ENCODE data around the gene NR2E1.

Gene NR2E1

GRCh38 chr6:108118810-108119768 lies 46.7 kb upstream of the NR2E1 start:
- Histone ChIP-seq H3K27me3 (ENCODE audit: insufficient read depth, poor library complexity, severe bottlenecking) (peaks cover 50% of the 10 kb centered on the region), H3K27ac (ENCODE audit: poor library complexity, severe bottlenecking) (no peak overlapping the region), H3K4me3 (ENCODE audit: severe bottlenecking) (peak overlapping the region; percentile 6), H3K4me1 (ENCODE audit: insufficient read depth, poor library complexity, severe bottlenecking) (peaks cover 4% of the 10 kb centered on the region), H3K36me3 (ENCODE audit: low read depth) (no peaks in the 10 kb centered on the region), H3K9me3 (ENCODE audit: severe bottlenecking) (no peaks in the 10 kb centered on the region)
- no peak for TF ChIP-seq CTCF (IDR thresholded peaks at IDR 0.05; ENCODE audit: poor library complexity, severe bottlenecking)
- no peak for DNase-seq (ENCODE audit: low spot score)
- no peak for ATAC-seq (ENCODE audit: low read depth)

GRCh38 chr6:108119769-108120141 lies 46.1 kb upstream of the NR2E1 start:
- peaks cover 4% of the 10 kb centered on the region for H3K4me1 ChIP-seq (ENCODE audit: insufficient read depth, poor library complexity, severe bottlenecking)

DNA sequence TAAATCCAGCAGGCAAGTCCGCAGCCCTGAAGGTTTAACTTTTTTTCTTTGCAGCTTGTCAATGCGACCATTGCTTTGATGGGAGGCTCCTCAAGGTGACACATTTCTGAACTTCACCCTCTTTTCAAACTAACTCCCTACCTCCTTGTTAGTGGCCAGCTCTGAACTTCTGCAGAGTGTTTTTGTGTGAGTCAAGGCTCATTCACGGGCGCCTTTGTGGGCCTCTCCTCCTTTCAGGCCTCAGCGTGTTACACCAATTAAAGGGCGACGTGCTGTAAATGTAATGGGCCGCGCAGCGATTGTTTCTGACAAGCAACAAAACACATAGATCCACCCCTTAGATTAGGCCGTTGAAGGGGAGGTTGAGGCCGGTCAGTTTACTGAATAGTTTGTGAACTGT lies 45.5 kb upstream of the NR2E1 start:
- H3K36me3 ChIP-seq (ENCODE audit: low read depth) = no peaks in the 10 kb centered on the region
- no peaks in the 10 kb centered on the region for H3K9me3 ChIP-seq (ENCODE audit: severe bottlenecking)
- ATAC-seq (ENCODE audit: low read depth) = no peak
- peaks cover 45% of the 10 kb centered on the region for H3K27me3 ChIP-seq (ENCODE audit: insufficient read depth, poor library complexity, severe bottlenecking)
- DNase-seq (ENCODE audit: low spot score) = no peak
- H3K4me1 ChIP-seq (ENCODE audit: insufficient read depth, poor library complexity, severe bottlenecking) = peaks cover 4% of the 10 kb centered on the region
- TF ChIP-seq CTCF (IDR thresholded peaks at IDR 0.05; ENCODE audit: poor library complexity, severe bottlenecking) = no peak
- no peak overlapping the region for H3K4me3 ChIP-seq (ENCODE audit: severe bottlenecking)
- no peak overlapping the region for H3K27ac ChIP-seq (ENCODE audit: poor library complexity, severe bottlenecking)

More at GRCh38 chr6:108119769-108120141, 46.1 kb upstream of the NR2E1 start:
- peaks cover 50% of the 10 kb centered on the region for H3K27me3 ChIP-seq (ENCODE audit: insufficient read depth, poor library complexity, severe bottlenecking)
- no peak overlapping the region for H3K4me3 ChIP-seq (ENCODE audit: severe bottlenecking)
- DNase-seq (ENCODE audit: low spot score) (no peak), ATAC-seq (ENCODE audit: low read depth) (no peak)
- H3K9me3 ChIP-seq (ENCODE audit: severe bottlenecking) = no peaks in the 10 kb centered on the region
- H3K36me3 ChIP-seq (ENCODE audit: low read depth) = no peaks in the 10 kb centered on the region
- TF ChIP-seq CTCF (IDR thresholded peaks at IDR 0.05; ENCODE audit: poor library complexity, severe bottlenecking) = no peak
- H3K27ac ChIP-seq (ENCODE audit: poor library complexity, severe bottlenecking) = no peak overlapping the region

GRCh38 chr6:108121612-108122011 lies 44.2 kb upstream of the NR2E1 start:
- no peaks in the 10 kb centered on the region for H3K9me3 ChIP-seq (ENCODE audit: severe bottlenecking)
- TF ChIP-seq CTCF (IDR thresholded peaks at IDR 0.05; ENCODE audit: poor library complexity, severe bottlenecking) = no peak
- peaks cover 32% of the 10 kb centered on the region for H3K27me3 ChIP-seq (ENCODE audit: insufficient read depth, poor library complexity, severe bottlenecking)
- H3K36me3 ChIP-seq (ENCODE audit: low read depth) = no peaks in the 10 kb centered on the region
- H3K4me3 ChIP-seq (ENCODE audit: severe bottlenecking) = no peak overlapping the region
- ATAC-seq (ENCODE audit: low read depth) (no peak), DNase-seq (ENCODE audit: low spot score) (no peak)
- peaks cover 4% of the 10 kb centered on the region for H3K4me1 ChIP-seq (ENCODE audit: insufficient read depth, poor library complexity, severe bottlenecking)
- H3K27ac ChIP-seq (ENCODE audit: poor library complexity, severe bottlenecking) = no peak overlapping the region

DNA sequence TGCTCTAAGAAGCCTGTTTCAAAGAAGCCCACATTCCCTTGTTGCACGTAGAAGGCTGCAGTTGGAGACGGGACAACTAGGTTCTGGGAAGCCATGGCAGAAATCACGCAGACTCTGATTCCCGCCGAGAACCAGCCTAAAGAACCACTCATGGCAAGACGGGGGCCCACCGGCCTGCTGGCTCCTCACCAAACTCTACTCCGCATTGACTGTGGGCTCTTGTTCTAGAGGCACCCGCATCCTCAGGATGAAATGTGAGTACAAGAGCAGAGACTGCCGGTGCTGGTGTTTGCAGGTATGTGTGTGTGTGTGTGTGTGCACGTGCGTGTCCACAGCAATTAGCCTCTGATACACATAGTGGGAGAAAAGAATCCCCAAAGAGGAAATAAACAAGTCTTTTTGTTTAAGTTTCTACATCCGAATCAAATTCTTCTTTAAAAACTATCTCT lies 42.3 kb upstream of the NR2E1 start:
- Histone ChIP-seq H3K4me3 (ENCODE audit: severe bottlenecking) (no peak overlapping the region), H3K4me1 (ENCODE audit: insufficient read depth, poor library complexity, severe bottlenecking) (peaks cover 4% of the 10 kb centered on the region), H3K36me3 (ENCODE audit: low read depth) (no peaks in the 10 kb centered on the region), H3K27me3 (ENCODE audit: insufficient read depth, poor library complexity, severe bottlenecking) (peaks cover 16% of the 10 kb centered on the region), H3K27ac (ENCODE audit: poor library complexity, severe bottlenecking) (no peak overlapping the region), H3K9me3 (ENCODE audit: severe bottlenecking) (no peaks in the 10 kb centered on the region)
- TF ChIP-seq CTCF (IDR thresholded peaks at IDR 0.05; ENCODE audit: poor library complexity, severe bottlenecking) = no peak
- no peak for ATAC-seq (ENCODE audit: low read depth)
- no peak for DNase-seq (ENCODE audit: low spot score)
